ENCODE results near the gene COTL1.
"Not testable (repeated sequence)": the region's sequence is repeated elsewhere in the genome, so short reads cannot be mapped to it uniquely, and the experiment has no call there.

The COTL1 gene

DNA sequence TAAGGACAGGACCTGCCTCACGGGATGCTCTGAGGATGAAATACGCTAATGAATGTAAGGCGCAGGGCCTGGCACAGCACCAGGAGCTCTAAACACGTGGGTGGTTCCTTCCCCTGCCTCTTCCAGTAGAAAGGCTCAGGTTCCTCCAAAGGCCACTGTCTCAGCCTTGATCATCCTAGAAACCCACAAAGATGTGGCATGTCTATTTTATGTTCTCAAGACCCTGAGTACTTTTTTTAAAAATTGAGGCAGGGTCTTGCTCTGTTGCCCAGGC, 96.4 kb downstream of the COTL1 start:
- FAIRE-seq (no peak), DNase-seq (ENCODE audit: insufficient read length, low spot score) (no peak)
- TF ChIP-seq, protein P1, sequence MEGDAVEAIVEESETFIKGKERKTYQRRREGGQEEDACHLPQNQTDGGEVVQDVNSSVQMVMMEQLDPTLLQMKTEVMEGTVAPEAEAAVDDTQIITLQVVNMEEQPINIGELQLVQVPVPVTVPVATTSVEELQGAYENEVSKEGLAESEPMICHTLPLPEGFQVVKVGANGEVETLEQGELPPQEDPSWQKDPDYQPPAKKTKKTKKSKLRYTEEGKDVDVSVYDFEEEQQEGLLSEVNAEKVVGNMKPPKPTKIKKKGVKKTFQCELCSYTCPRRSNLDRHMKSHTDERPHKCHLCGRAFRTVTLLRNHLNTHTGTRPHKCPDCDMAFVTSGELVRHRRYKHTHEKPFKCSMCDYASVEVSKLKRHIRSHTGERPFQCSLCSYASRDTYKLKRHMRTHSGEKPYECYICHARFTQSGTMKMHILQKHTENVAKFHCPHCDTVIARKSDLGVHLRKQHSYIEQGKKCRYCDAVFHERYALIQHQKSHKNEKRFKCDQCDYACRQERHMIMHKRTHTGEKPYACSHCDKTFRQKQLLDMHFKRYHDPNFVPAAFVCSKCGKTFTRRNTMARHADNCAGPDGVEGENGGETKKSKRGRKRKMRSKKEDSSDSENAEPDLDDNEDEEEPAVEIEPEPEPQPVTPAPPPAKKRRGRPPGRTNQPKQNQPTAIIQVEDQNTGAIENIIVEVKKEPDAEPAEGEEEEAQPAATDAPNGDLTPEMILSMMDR (IDR thresholded peaks at IDR 0.05; ENCODE audit: insufficient read depth, missing control alignments): no peak

GRCh38 chr16:84520725-84521496, 97.0 kb downstream of the COTL1 start:
- FAIRE-seq: no peak
- TF ChIP-seq, protein P1 (IDR thresholded peaks at IDR 0.05; ENCODE audit: insufficient read depth, missing control alignments): no peak
- DNase-seq (ENCODE audit: insufficient read length, low spot score): no peak

GRCh38 chr16:84519855-84520254, 98.0 kb downstream of the COTL1 start:
- TF ChIP-seq, protein P1 (IDR thresholded peaks at IDR 0.05; ENCODE audit: insufficient read depth, missing control alignments): no peak
- no peak for FAIRE-seq
- DNase-seq (ENCODE audit: insufficient read length, low spot score): no peak

DNA sequence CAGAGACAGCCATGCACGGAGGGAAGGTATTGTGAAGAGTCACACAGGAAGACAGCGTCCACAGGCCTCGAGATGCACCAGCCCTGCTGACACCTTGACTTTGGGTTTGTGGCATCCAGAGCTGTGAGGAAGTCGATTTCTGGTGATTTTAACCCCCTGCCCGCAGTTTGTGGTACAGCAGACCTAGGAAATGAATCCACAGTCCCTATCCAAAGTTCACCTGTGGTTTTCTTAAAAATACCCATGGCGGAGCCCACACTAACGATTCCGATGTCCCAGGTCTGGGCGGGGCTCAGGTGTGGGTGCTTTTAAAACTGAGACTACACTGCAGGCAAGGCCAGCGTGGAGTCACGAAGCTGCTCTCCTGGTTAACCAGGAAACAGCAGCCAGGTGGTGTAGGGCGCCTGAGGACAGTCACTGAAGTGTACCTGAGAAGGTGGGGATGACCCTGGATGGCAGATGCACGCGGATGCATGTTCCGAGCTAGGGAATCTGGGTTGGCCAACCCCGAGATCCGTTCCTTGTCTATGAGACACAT, 99.0 kb downstream of the COTL1 start:
- no peak for DNase-seq (ENCODE audit: insufficient read length, low spot score)
- FAIRE-seq: no peak
- TF ChIP-seq, protein P1 (IDR thresholded peaks at IDR 0.05; ENCODE audit: insufficient read depth, missing control alignments): no peak

- not testable (repeated sequence) for DNase-seq (ENCODE audit: insufficient read length, low spot score); FAIRE-seq
Observed at GRCh38 chr16:84518220-84518619, 99.7 kb downstream of the COTL1 start.

DNA sequence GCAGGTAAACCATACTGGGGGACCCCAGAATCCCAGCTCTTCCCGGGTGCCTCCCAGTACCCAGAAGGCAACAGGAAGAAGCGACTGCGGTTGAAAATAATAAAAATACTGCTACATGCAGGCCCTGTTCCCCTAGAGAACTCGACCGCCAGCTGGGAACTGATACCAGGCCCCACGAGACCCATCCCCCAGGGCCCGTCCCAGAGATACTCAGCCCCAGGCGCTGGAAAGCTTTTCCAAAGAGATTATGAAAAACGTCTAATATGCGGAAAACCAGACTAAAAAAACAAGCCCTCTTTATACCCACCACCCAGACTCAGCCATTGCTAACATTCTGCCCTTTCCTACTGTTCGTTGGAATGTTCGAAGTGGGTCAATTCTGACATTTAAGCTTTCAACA, 100.5 kb downstream of the COTL1 start:
- TF ChIP-seq, protein P1 (IDR thresholded peaks at IDR 0.05; ENCODE audit: insufficient read depth, missing control alignments): no peak
- FAIRE-seq: no peak
- DNase-seq (ENCODE audit: insufficient read length, low spot score): no peak

Measured in D721Med (cell line).